GM12891 (cell line): ENCODE data around the gene SLC66A1.

Experiments used
- DNase-seq: peaks from one replicate; pipeline ENCODE4 v3.0.0; 2011; ENCODE audit warnings: low spot score; ENCODE audit not compliant: insufficient read length
- FAIRE-seq: peaks from 2 replicates; lab custom pipeline; 2011; peaks lifted over from hg19 to GRCh38; lab: Jason Lieb, UNC
- PAX5 ChIP-seq: IDR thresholded peaks from 2 replicates; pipeline ENCODE4 v1.6.1; 2011; ENCODE audit warnings: low read length, moderate library complexity, mild to moderate bottlenecking; ENCODE audit not compliant: insufficient read depth, severe bottlenecking
- POLR2A ChIP-seq: IDR thresholded peaks from 2 replicates; pipeline ENCODE4 v1.6.1; 2011; ENCODE audit warnings: low read depth, low read length, control low read depth
- POLR2AphosphoS5 ChIP-seq: IDR thresholded peaks from 2 replicates; pipeline ENCODE4 v1.6.1; 2011; ENCODE audit warnings: low read depth, low read length, control low read depth
- POU2F2 ChIP-seq: IDR thresholded peaks from 2 replicates; pipeline ENCODE4 v1.6.1; 2011; ENCODE audit warnings: low read depth, mild to moderate bottlenecking, control low read depth, low read length, moderate library complexity
- SPI1 ChIP-seq: IDR thresholded peaks from 2 replicates; pipeline ENCODE4 v1.6.1; 2011; ENCODE audit warnings: low read depth, low read length, control low read depth
- TAF1 ChIP-seq: IDR thresholded peaks from 2 replicates; pipeline ENCODE4 v1.6.1; 2011; ENCODE audit warnings: low read depth, low read length, control low read depth

Gene SLC66A1

GRCh38 chr1:19375631-19376400 lies 63.7 kb downstream of the SLC66A1 start:
- FAIRE-seq, result no peak

GRCh38 chr1:19376428-19377372 lies 64.6 kb downstream of the SLC66A1 start:
- FAIRE-seq (no peak), DNase-seq (no peak)
- TF ChIP-seq SPI1 (no peak), TAF1 (no peak), POLR2AphosphoS5 (no peak), POU2F2 (no peak), POLR2A (no peak), PAX5 (no peak)

More at GRCh38 chr1:19375631-19376400, 63.7 kb downstream of the SLC66A1 start:
- DNase-seq, result no peak
- no peak for TF ChIP-seq SPI1
- TF ChIP-seq POLR2A, result no peak
- no peak for TF ChIP-seq POU2F2
- TF ChIP-seq PAX5, result no peak
- no peak for TF ChIP-seq TAF1
- TF ChIP-seq POLR2AphosphoS5, result no peak

- FAIRE-seq (no peak), DNase-seq (no peak)
- TF ChIP-seq POU2F2, result no peak
- TF ChIP-seq TAF1, result no peak
- no peak for TF ChIP-seq SPI1
- TF ChIP-seq POLR2A, result no peak
- no peak for TF ChIP-seq POLR2AphosphoS5
- no peak for TF ChIP-seq PAX5
These were observed 65.9 kb downstream of the SLC66A1 start for GRCh38 chr1:19377812-19378718.
